ENCODE data around the gene SERPINB1. TPM values are rescaled to one million over a fixed set of nuclear protein-coding genes. Genes with fewer than 3 reads are reported as not detected.

Gene SERPINB1
- polyA plus RNA-seq, 1 of the 3 experiments (the other 2 are of a cell fraction) = 9.4 TPM

DNA sequence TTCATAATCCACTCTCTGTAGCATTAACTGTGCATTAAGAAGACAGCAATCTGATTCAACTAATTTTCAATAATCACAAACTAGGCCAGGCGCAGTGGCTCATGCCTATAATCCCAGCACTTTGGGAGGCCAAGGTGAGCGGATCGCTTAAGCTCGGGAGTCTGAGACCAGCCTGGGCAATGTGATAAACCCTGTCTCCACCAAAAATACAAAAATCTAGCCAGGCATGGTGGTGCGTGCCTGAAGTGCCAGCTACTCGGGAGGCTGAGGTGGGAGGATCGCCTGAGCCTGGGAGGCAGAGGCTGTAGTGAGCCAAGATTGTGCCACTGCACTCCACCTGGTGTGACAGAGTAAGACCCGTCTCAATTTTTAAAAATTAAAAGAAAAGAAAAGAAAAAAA lies 32.0 kb upstream of the SERPINB1 start:
- peaks cover 0 to 7% of the 10 kb centered on the region in 2 experiments; a peak in 2 of 4 replicates for H3K4me1 ChIP-seq (ENCODE audit: control insufficient read depth in 1 of 2, insufficient read depth in 2 of 2, low read depth in 1 of 2, low read length in 1 of 2)
- H3F3A ChIP-seq (replicated peaks; ENCODE audit: insufficient read depth) = no peaks in the 10 kb centered on the region
- CTCF ChIA-PET = no interaction called here
- no peak overlapping the region for H2AFZ ChIP-seq (ENCODE audit: low read depth)
- H3K4me3 ChIP-seq (ENCODE audit: low read depth in 2 of 2, low read length in 1 of 2) = no peak overlapping the region
- no peaks in the 10 kb centered on the region for H4K20me1 ChIP-seq (ENCODE audit: insufficient read depth)
- no peak overlapping the region for H3K4me2 ChIP-seq
- H3K9ac ChIP-seq = no peak overlapping the region
- 93% methylated on average over 8 of the region's 8 CpGs for WGBS (ENCODE audit: low lambda C conversion rate)
- no peak for TF ChIP-seq NFIC (IDR thresholded peaks at IDR 0.05; ENCODE audit: borderline replicate concordance)
- TF ChIP-seq, protein P1, sequence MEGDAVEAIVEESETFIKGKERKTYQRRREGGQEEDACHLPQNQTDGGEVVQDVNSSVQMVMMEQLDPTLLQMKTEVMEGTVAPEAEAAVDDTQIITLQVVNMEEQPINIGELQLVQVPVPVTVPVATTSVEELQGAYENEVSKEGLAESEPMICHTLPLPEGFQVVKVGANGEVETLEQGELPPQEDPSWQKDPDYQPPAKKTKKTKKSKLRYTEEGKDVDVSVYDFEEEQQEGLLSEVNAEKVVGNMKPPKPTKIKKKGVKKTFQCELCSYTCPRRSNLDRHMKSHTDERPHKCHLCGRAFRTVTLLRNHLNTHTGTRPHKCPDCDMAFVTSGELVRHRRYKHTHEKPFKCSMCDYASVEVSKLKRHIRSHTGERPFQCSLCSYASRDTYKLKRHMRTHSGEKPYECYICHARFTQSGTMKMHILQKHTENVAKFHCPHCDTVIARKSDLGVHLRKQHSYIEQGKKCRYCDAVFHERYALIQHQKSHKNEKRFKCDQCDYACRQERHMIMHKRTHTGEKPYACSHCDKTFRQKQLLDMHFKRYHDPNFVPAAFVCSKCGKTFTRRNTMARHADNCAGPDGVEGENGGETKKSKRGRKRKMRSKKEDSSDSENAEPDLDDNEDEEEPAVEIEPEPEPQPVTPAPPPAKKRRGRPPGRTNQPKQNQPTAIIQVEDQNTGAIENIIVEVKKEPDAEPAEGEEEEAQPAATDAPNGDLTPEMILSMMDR (IDR thresholded peaks at IDR 0.05) = no peak
- no peak for TF ChIP-seq MXI1 (IDR thresholded peaks at IDR 0.05; ENCODE audit: low read depth, low read length)
- TF ChIP-seq RCOR1 (IDR thresholded peaks at IDR 0.05; ENCODE audit: low read length) = no peak
- TF ChIP-seq POLR2AphosphoS5 (IDR thresholded peaks at IDR 0.05; ENCODE audit: low read depth, low read length) = no peak
- no peak for TF ChIP-seq MEF2A (IDR thresholded peaks at IDR 0.05; ENCODE audit: borderline replicate concordance, low read depth)
- TF ChIP-seq TAF1 (IDR thresholded peaks at IDR 0.05; ENCODE audit: borderline replicate concordance, low read depth, low read length) = no peak
- TF ChIP-seq PBX3 (IDR thresholded peaks at IDR 0.05) = no peak
- TF ChIP-seq GATA2 (CRISPR knock-in tag; IDR thresholded peaks at IDR 0.05) = no peak
- TF ChIP-seq SIN3A (IDR thresholded peaks at IDR 0.05; ENCODE audit: borderline replicate concordance, low read depth, low read length) = no peak
- no peak for TF ChIP-seq IRF3 (IDR thresholded peaks at IDR 0.05; ENCODE audit: low read depth, low read length)
- TF ChIP-seq CHD2 (IDR thresholded peaks at IDR 0.05; ENCODE audit: low read length, partially characterized antibody) = no peak
- no peak for TF ChIP-seq RXRA (IDR thresholded peaks at IDR 0.05; ENCODE audit: borderline replicate concordance, low read depth)
- no peak for TF ChIP-seq RAD21 (IDR thresholded peaks at IDR 0.05; ENCODE audit: low read length)
- no peak for TF ChIP-seq NRF1 (IDR thresholded peaks at IDR 0.05; ENCODE audit: low read depth, low read length)
- no peak for TF ChIP-seq JUND (IDR thresholded peaks at IDR 0.05)
- no peaks in the 10 kb centered on the region for H3K9me2 ChIP-seq
- no peak overlapping the region for H3K27ac ChIP-seq (ENCODE audit: low read depth in 2 of 2, low read length in 1 of 2)
- POLR2A ChIA-PET = no interaction called here
- no peaks in the 10 kb centered on the region for H3K79me2 ChIP-seq (ENCODE audit: insufficient read depth)
- H3K9me3 ChIP-seq = no peaks in the 10 kb centered on the region
- no peaks in the 10 kb centered on the region for H3K36me3 ChIP-seq (replicated peaks in 1 of 2; ENCODE audit: control insufficient read depth in 1 of 2, insufficient read depth in 2 of 2, low read length in 1 of 2)
- no peaks in the 10 kb centered on the region; the same call in 1 of the 2 replicates for H3K27me3 ChIP-seq (ENCODE audit: insufficient read depth)
- no peak for DNase-seq
